ENCODE data around the gene KRT78. TPM values are rescaled to one million over a fixed set of nuclear protein-coding genes. Genes with fewer than 3 reads are reported as not detected.

Gene KRT78
- total and polyA plus RNA-seq, 5 donors from 2014 or later: not detected

DNA sequence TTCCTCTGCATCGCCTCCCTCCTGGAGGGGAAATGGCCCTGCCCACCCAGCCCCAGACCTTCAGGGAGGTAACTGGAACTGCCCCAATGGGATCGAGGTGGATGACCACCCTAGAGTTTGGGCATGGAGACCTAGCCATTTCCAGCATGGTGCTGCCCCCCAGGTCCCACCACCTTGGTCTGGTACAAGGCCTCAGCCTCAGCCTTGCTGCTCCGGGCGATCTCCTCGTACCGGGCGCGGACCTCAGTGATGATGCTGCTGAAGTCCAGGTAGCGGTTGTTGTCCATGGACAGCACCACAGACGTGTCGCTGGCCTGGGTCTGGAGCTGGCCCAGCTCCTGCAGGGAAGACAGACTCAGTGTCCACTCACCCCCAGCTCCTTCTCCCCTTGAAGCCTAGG, 4.4 kb downstream of the KRT78 start:
- Histone ChIP-seq H3K4me3 (ENCODE audit: low read depth, low read length) (no peak overlapping the region), H3K27me3 (ENCODE audit: control insufficient read depth, insufficient read depth, low read length) (no peaks in the 10 kb centered on the region), H3K9me3 (ENCODE audit: control insufficient read depth in 2 of 2, low read length in 2 of 2) (no peaks in the 10 kb centered on the region), H3K27ac (ENCODE audit: insufficient read depth, low read length, poor library complexity, severe bottlenecking) (no peak overlapping the region), H3K4me1 (ENCODE audit: control insufficient read depth, insufficient read depth, low read length, poor library complexity, severe bottlenecking) (no peaks in the 10 kb centered on the region), H3K36me3 (ENCODE audit: control insufficient read depth, insufficient read depth, low read length) (no peaks in the 10 kb centered on the region)
- H3K27ac Mint-ChIP-seq: no peak overlapping the region
- no peak for ATAC-seq (ENCODE audit: low read depth in 2 of 2)
- no peak overlapping the region for H3K4me3 Mint-ChIP-seq
- H3K27me3 Mint-ChIP-seq: no peaks in the 10 kb centered on the region
- no peaks in the 10 kb centered on the region for H3K36me3 Mint-ChIP-seq
- no peaks in the 10 kb centered on the region for H3K9me3 Mint-ChIP-seq
- DNase-seq: no peak
- H3K4me1 Mint-ChIP-seq: no peaks in the 10 kb centered on the region

DNA sequence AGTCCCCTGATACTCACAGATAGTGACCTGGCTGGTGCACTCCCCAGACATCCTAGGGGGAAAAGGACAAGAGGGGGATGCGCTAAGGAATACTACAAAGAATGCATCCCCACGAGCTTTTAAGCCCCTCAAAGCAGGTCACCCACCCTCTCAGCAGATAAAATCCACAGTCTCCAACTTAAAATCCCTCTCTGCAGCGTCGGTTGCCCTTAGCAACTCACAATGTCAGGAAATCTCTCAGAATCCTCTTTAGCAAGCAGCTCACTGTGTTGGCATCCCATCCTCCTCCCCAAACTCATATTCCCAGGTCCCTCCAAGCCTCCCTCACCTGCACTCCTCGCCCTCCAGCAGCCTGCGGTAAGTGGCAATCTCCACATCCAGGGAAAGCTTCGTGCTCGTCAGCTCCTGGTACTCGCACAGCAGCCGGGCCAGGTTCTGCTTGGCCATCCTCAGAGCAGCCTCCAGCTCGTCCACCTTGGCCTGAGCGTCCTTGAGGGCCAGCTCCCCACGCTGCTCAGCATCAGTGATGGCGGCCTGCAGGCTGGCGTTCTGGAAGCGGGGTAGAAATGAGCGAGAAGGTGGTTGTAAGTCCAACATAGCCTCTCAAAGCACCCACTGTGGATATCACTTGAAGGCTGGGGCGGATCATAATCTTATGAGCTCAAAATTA, 9.2 kb downstream of the KRT78 start:
- no peak for ATAC-seq (ENCODE audit: low read depth in 2 of 2)

DNA sequence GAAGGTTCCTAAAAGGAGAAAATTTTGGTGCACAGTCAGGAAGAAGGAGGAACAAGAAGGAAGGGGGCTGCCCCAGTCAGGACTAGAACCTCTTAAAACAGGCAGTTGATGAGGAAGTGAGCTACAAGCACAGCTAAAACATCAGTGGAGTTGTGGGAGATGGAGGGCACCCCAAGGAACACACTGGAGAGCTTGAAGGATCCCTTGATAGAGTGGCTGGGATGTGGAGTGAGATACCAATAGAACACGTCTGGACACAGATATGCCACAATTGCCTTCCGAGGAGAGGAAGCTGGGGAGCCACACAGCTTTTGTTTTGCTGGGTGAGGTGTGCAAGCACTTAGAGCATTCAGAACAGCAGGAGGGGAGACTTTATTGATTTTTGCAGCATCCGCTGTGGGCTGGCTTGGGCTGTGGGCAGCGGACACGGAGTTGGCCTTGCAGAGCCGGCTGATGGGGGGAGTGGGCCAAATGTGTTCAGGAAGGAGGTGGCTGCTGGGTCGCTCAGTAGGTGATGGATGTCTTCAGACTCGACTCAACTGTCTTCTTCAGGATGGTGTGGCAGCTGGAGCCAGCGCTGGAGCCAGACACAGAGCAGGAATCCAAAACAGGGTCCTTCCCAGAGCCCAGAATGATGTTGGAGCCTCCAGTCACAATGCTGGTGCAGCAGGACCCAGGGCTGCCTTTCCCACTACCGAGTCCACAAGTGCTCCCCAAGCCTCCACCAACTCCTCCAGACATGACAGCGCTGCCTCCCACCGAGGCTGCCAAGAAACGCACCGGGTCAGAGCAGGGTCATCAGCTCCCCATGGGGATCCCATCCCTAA, 10.0 kb downstream of the KRT78 start:
- no peaks in the 10 kb centered on the region for H3K36me3 Mint-ChIP-seq
- peaks cover 0 to 6% (median 0%) of the 10 kb centered on the region in 4 donors for H3K4me1 Mint-ChIP-seq
- H3K36me3 ChIP-seq (ENCODE audit: control insufficient read depth, insufficient read depth, low read length): no peaks in the 10 kb centered on the region
- H3K27ac ChIP-seq (ENCODE audit: insufficient read depth, low read length, poor library complexity, severe bottlenecking): no peak overlapping the region
- no peak for DNase-seq
- no peaks in the 10 kb centered on the region for H3K9me3 ChIP-seq (ENCODE audit: control insufficient read depth in 2 of 2, low read length in 2 of 2)
- H3K4me3 Mint-ChIP-seq: no peak overlapping the region
- peaks cover 0 to 4% (median 0%) of the 10 kb centered on the region in 7 donors for H3K9me3 Mint-ChIP-seq
- H3K4me1 ChIP-seq (ENCODE audit: control insufficient read depth, insufficient read depth, low read length, poor library complexity, severe bottlenecking): no peaks in the 10 kb centered on the region
- H3K27me3 Mint-ChIP-seq: no peaks in the 10 kb centered on the region
- H3K27me3 ChIP-seq (ENCODE audit: control insufficient read depth, insufficient read depth, low read length): peaks cover 2% of the 10 kb centered on the region
- no peak overlapping the region for H3K4me3 ChIP-seq (ENCODE audit: low read depth, low read length)
- peak overlapping the region; percentile 26 to 85 (median 41) for H3K27ac Mint-ChIP-seq
- no peak for ATAC-seq (ENCODE audit: low read depth in 2 of 2)

More for the DNA sequence above, 9.2 kb downstream of the KRT78 start:
- no peak overlapping the region for H3K27ac ChIP-seq (ENCODE audit: insufficient read depth, low read length, poor library complexity, severe bottlenecking)
- no peaks in the 10 kb centered on the region for H3K9me3 ChIP-seq (ENCODE audit: control insufficient read depth in 2 of 2, low read length in 2 of 2)
- H3K4me1 ChIP-seq (ENCODE audit: control insufficient read depth, insufficient read depth, low read length, poor library complexity, severe bottlenecking): no peaks in the 10 kb centered on the region
- H3K27me3 ChIP-seq (ENCODE audit: control insufficient read depth, insufficient read depth, low read length): peaks cover 2% of the 10 kb centered on the region
- no peak overlapping the region for H3K4me3 Mint-ChIP-seq
- no peaks in the 10 kb centered on the region for H3K27me3 Mint-ChIP-seq
- H3K27ac Mint-ChIP-seq: peak overlapping the region in 1 of 3 donors; percentile 41
- H3K9me3 Mint-ChIP-seq: peaks cover 0 to 4% (median 0%) of the 10 kb centered on the region in 7 donors
- H3K4me1 Mint-ChIP-seq: peaks cover 0 to 6% (median 0%) of the 10 kb centered on the region in 4 donors
- H3K36me3 ChIP-seq (ENCODE audit: control insufficient read depth, insufficient read depth, low read length): no peaks in the 10 kb centered on the region
- DNase-seq: no peak
- no peak overlapping the region for H3K4me3 ChIP-seq (ENCODE audit: low read depth, low read length)
- no peaks in the 10 kb centered on the region for H3K36me3 Mint-ChIP-seq

DNA sequence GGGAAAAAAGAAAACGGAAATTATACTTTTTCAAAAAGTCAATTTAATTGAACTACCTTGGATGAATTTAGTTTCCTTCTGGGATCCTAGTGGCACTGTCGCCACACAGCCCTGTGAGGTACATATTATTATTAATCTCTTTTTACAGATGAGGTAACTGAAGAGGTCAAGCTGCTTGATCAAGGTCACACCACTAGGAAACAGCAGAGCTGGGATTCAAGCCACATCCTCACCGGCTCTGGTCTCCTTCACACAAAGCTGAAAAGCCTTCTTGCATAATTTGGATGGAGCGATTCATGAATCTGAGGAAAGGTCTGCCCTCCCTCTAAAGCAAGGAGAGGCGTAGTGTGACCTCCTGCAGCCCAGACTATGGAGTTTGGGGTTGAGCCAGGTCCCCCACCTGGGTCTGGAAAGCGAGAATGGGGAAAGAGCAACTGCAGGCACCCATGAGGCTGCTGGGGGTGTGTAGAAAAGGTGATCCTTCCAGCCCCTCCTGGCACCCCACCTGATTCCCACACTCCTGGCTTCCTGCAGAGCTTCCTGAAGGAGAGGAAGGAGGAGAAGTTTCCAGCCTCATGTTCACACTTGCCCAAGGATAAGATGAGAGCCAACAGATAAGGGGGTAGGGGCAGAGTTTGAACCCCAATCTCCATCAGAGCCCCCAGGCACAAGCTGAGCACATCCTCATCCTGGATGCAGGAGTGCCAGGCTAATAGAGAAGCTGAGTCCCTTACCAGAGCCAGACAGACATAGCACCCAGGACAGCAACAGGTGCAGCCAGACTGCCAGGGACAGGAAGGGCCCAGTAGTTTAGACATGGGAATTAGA, 10.8 kb downstream of the KRT78 start:
- Histone ChIP-seq H3K27me3 (ENCODE audit: control insufficient read depth, insufficient read depth, low read length) (peaks cover 2% of the 10 kb centered on the region), H3K9me3 (ENCODE audit: control insufficient read depth in 2 of 2, low read length in 2 of 2) (no peaks in the 10 kb centered on the region), H3K4me1 (ENCODE audit: control insufficient read depth, insufficient read depth, low read length, poor library complexity, severe bottlenecking) (no peaks in the 10 kb centered on the region), H3K36me3 (ENCODE audit: control insufficient read depth, insufficient read depth, low read length) (no peaks in the 10 kb centered on the region), H3K27ac (ENCODE audit: insufficient read depth, low read length, poor library complexity, severe bottlenecking) (no peak overlapping the region), H3K4me3 (ENCODE audit: low read depth, low read length) (no peak overlapping the region)
- Mint-ChIP-seq H3K36me3 (no peaks in the 10 kb centered on the region), H3K27me3 (no peaks in the 10 kb centered on the region), H3K27ac (peak overlapping the region in 2 of 3 donors; percentile 26 to 85), H3K4me1 (peaks cover 0 to 6% (median 0%) of the 10 kb centered on the region in 4 donors), H3K4me3 (no peak overlapping the region), H3K9me3 (peaks cover 0 to 4% (median 0%) of the 10 kb centered on the region in 7 donors)
- DNase-seq (no peak), ATAC-seq (ENCODE audit: low read depth in 2 of 2) (no peak)

- H3K9me3 Mint-ChIP-seq: peaks cover 0 to 4% (median 0%) of the 10 kb centered on the region in 7 donors
- H3K27me3 Mint-ChIP-seq: no peaks in the 10 kb centered on the region
- DNase-seq (no peak), ATAC-seq (ENCODE audit: low read depth in 2 of 2) (no peak)
- no peak overlapping the region for H3K27ac ChIP-seq (ENCODE audit: insufficient read depth, low read length, poor library complexity, severe bottlenecking)
- no peaks in the 10 kb centered on the region for H3K36me3 Mint-ChIP-seq
- no peak overlapping the region for H3K27ac Mint-ChIP-seq
- H3K36me3 ChIP-seq (ENCODE audit: control insufficient read depth, insufficient read depth, low read length): no peaks in the 10 kb centered on the region
- H3K4me1 ChIP-seq (ENCODE audit: control insufficient read depth, insufficient read depth, low read length, poor library complexity, severe bottlenecking): no peaks in the 10 kb centered on the region
- H3K9me3 ChIP-seq (ENCODE audit: control insufficient read depth in 2 of 2, low read length in 2 of 2): no peaks in the 10 kb centered on the region
- H3K4me1 Mint-ChIP-seq: peaks cover 0 to 6% (median 0%) of the 10 kb centered on the region in 4 donors
- no peak overlapping the region for H3K4me3 Mint-ChIP-seq
- peaks cover 2% of the 10 kb centered on the region for H3K27me3 ChIP-seq (ENCODE audit: control insufficient read depth, insufficient read depth, low read length)
- no peak overlapping the region for H3K4me3 ChIP-seq (ENCODE audit: low read depth, low read length)
Observed at GRCh38 chr12:52837413-52837741, 11.4 kb downstream of the KRT78 start.

DNA sequence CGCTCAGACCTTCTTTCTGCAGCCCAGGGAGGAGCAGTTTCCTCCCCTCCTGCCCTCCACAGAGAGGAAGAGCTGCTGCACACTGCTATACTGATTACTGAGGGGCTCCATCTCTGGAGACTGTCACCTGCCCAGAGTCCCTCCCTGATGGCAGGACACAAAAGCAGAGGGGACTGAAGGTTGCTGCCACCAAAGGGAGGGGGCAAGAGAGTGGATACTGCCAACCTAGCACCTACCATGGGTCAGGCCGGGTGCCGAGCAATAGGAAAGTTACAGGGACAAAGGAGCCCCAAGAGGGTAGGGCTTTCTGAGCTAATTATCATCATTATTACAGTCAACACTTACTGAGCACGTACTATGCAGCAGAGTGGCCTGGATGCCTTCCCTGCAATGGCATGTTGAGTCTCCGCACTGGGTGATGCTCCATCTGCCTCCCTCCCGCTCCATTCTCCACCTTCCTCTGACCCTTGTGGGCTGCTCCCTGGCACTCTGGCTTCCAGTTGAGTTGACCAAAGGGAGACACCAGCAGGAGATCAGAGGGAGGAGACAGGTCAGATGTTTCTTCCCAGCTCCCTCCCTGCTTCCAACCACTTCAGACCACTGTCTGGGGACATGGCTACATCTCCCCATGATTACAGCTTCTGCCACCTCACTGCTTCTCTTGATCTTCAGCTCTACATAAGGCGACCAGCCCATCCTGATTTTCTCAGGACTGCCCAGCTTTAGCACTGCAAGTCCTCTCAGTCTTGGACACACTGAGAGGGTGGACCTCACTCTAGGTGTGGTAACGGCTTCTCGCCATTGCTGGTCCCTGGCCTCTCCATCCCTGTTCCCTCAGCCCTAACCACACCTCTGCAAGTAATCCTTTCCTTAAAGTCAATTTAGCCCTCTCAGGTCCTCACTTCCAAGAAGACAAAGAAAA, 12.0 kb downstream of the KRT78 start:
- no peak overlapping the region for H3K27ac Mint-ChIP-seq
- no peak overlapping the region for H3K27ac ChIP-seq (ENCODE audit: insufficient read depth, low read length, poor library complexity, severe bottlenecking)
- DNase-seq (no peak), ATAC-seq (ENCODE audit: low read depth in 2 of 2) (no peak)
- peaks cover 2% of the 10 kb centered on the region for H3K27me3 ChIP-seq (ENCODE audit: control insufficient read depth, insufficient read depth, low read length)
- H3K36me3 ChIP-seq (ENCODE audit: control insufficient read depth, insufficient read depth, low read length): no peaks in the 10 kb centered on the region
- H3K9me3 Mint-ChIP-seq: peaks cover 0 to 4% (median 0%) of the 10 kb centered on the region in 7 donors
- no peaks in the 10 kb centered on the region for H3K9me3 ChIP-seq (ENCODE audit: control insufficient read depth in 2 of 2, low read length in 2 of 2)
- H3K4me3 ChIP-seq (ENCODE audit: low read depth, low read length): no peak overlapping the region
- H3K36me3 Mint-ChIP-seq: no peaks in the 10 kb centered on the region
- H3K27me3 Mint-ChIP-seq: no peaks in the 10 kb centered on the region
- no peaks in the 10 kb centered on the region for H3K4me1 ChIP-seq (ENCODE audit: control insufficient read depth, insufficient read depth, low read length, poor library complexity, severe bottlenecking)
- no peak overlapping the region for H3K4me3 Mint-ChIP-seq
- H3K4me1 Mint-ChIP-seq: peaks cover 0 to 6% (median 0%) of the 10 kb centered on the region in 4 donors

GRCh38 chr12:52836042-52836466, 12.7 kb downstream of the KRT78 start:
- no peak overlapping the region for H3K4me3 ChIP-seq (ENCODE audit: low read depth, low read length)
- no peaks in the 10 kb centered on the region for H3K9me3 ChIP-seq (ENCODE audit: control insufficient read depth in 2 of 2, low read length in 2 of 2)
- peaks cover 2% of the 10 kb centered on the region for H3K27me3 ChIP-seq (ENCODE audit: control insufficient read depth, insufficient read depth, low read length)
- H3K4me1 ChIP-seq (ENCODE audit: control insufficient read depth, insufficient read depth, low read length, poor library complexity, severe bottlenecking): no peaks in the 10 kb centered on the region
- Mint-ChIP-seq H3K27me3 (no peaks in the 10 kb centered on the region), H3K27ac (no peak overlapping the region), H3K9me3 (peaks cover 0 to 4% (median 0%) of the 10 kb centered on the region in 7 donors), H3K4me3 (no peak overlapping the region), H3K4me1 (peaks cover 0 to 6% (median 0%) of the 10 kb centered on the region in 4 donors), H3K36me3 (no peaks in the 10 kb centered on the region)
- DNase-seq (peak in 1 of 3 donors; percentile 10), ATAC-seq (ENCODE audit: low read depth in 2 of 2) (no peak)
- no peak overlapping the region for H3K27ac ChIP-seq (ENCODE audit: insufficient read depth, low read length, poor library complexity, severe bottlenecking)
- no peaks in the 10 kb centered on the region for H3K36me3 ChIP-seq (ENCODE audit: control insufficient read depth, insufficient read depth, low read length)

Measured in CD4-positive, CD25-positive, alpha-beta regulatory T cell (primary cell).